Astrocyte of the cerebellum (primary cell): ENCODE results near the gene MINAR1.

Experiments
- DNase-seq: peaks from one replicate; pipeline ENCODE4 v3.0.0-alpha.2; 2011; ENCODE audit warnings: low read depth
- H3K4me3 ChIP-seq: 2 replicates; pipeline ENCODE4 v1.5.1; 2011; ENCODE audit warnings: mild to moderate bottlenecking, low read depth, low read length, moderate library complexity
- CTCF ChIP-seq: IDR thresholded peaks from 2 replicates; pipeline ENCODE4 v1.5.1; 2012; ENCODE audit warnings: low read length, low read depth, moderate library complexity, mild to moderate bottlenecking; ENCODE audit errors: missing control alignments
- in situ Hi-C: cut with HindIII; loops from 2 replicates; pipeline ENCODE4 v1.10.0; 2017; ENCODE audit warnings: low sequenced_read_pairs

The MINAR1 gene

GRCh38 chr15:79472446-79472845 is 40.3 kb downstream of the MINAR1 start:
- in situ Hi-C loops: no loop called here

GRCh38 chr15:79474252-79474651 is 42.1 kb downstream of the MINAR1 start:
- TF ChIP-seq CTCF: no peak
- in situ Hi-C loops: no loop called here
- no peak overlapping the region for H3K4me3 ChIP-seq
- peak; percentile 35 for DNase-seq

More at GRCh38 chr15:79472446-79472845, 40.3 kb downstream of the MINAR1 start:
- H3K4me3 ChIP-seq: no peak overlapping the region
- DNase-seq: no peak
- no peak for TF ChIP-seq CTCF

GRCh38 chr15:79475306-79475705 is 43.2 kb downstream of the MINAR1 start:
- no peak for TF ChIP-seq CTCF
- DNase-seq: peak; percentile 40
- H3K4me3 ChIP-seq: no peak overlapping the region
- in situ Hi-C loops: no loop called here

- no peak for DNase-seq
- no peak overlapping the region for H3K4me3 ChIP-seq
- in situ Hi-C loops: no loop called here
- no peak for TF ChIP-seq CTCF
These were observed 46.0 kb downstream of the MINAR1 start for GRCh38 chr15:79478108-79478507.

GRCh38 chr15:79479616-79480015 is 47.5 kb downstream of the MINAR1 start:
- in situ Hi-C loops: no loop called here
- TF ChIP-seq CTCF: no peak
- no peak for DNase-seq
- H3K4me3 ChIP-seq: no peak overlapping the region

- DNase-seq: no peak
- in situ Hi-C loops: no loop called here
- TF ChIP-seq CTCF: no peak
These were observed 49.7 kb downstream of the MINAR1 start for GRCh38 chr15:79481793-79482192.

More at GRCh38 chr15:79481793-79482192, 49.7 kb downstream of the MINAR1 start:
- H3K4me3 ChIP-seq: no peak overlapping the region
